GM23338 (cell line): Measurements from ENCODE around the gene ARHGAP12. TPM values are rescaled to one million over a fixed set of nuclear protein-coding genes. Genes with fewer than 3 reads are reported as not detected.

ENCODE experiments used
- CREB1 ChIP-seq: fragments of 250-450 bp; sonication (Bioruptor Pico); IDR thresholded peaks from 2 replicates; pipeline ENCODE4 v1.5.0; 2020; ENCODE audit warnings: low read depth, mild to moderate bottlenecking, moderate library complexity
- JUNB ChIP-seq: IDR thresholded peaks from one replicate; pipeline ENCODE4 v1.6.1; 2016; ENCODE audit warnings: antibody characterized with exemption; ENCODE audit not compliant: unreplicated experiment
- STAT1 ChIP-seq: IDR thresholded peaks from one replicate; pipeline ENCODE4 v1.6.1; 2016; ENCODE audit warnings: antibody characterized with exemption; ENCODE audit not compliant: unreplicated experiment
- polyA plus RNA-seq: library from polyadenylated mRNA; unstranded; fragments of >200 nt; fragmentation: Nextera tagmentation; extraction: Ambion mirVana; gene quantifications from 2 replicates; pipeline ENCODE4 v1.2.1, GENCODE V29; 2016
- total RNA-seq: library from RNA; depleted of rRNA; stranded (reverse); fragments of >200 nt; shearing (Covaris generic); gene quantifications from 2 replicates; pipeline ENCODE4 v1.2.3, GENCODE V29; 2014
- TF ChIP-seq, protein P1 (sequence below): fragments of 250-450 bp; sonication (Bioruptor Pico); IDR thresholded peaks from 2 replicates; pipeline ENCODE4 v1.5.0; 2020; ENCODE audit warnings: mild to moderate bottlenecking, moderate library complexity
- TF ChIP-seq, protein P2 (sequence below), 2 experiments: fragments of 200-600 bp in 1 of 2; sonication (generic) in 1 of 2; conservative IDR thresholded peaks; 2 replicates each; pipeline versions ENCODE4 v1.5.1 to v1.6.1; 2016 to 2017; ENCODE audit warnings: antibody characterized with exemption in 2 of 2, low read depth in 2 of 2, mild to moderate bottlenecking in 2 of 2, moderate library complexity in 1 of 2
- TF ChIP-seq, protein P3 (sequence below): IDR thresholded peaks from 2 replicates; pipeline ENCODE4 v1.6.1; 2016; ENCODE audit warnings: antibody characterized with exemption
- TF ChIP-seq, protein P4 (sequence below): IDR thresholded peaks from one replicate; pipeline ENCODE4 v1.6.1; 2018; ENCODE audit warnings: antibody characterized with exemption; ENCODE audit not compliant: unreplicated experiment

Gene ARHGAP12
- total and polyA plus RNA-seq, 2 experiments from 2014 or later, result 27.5 to 50.7 TPM

DNA sequence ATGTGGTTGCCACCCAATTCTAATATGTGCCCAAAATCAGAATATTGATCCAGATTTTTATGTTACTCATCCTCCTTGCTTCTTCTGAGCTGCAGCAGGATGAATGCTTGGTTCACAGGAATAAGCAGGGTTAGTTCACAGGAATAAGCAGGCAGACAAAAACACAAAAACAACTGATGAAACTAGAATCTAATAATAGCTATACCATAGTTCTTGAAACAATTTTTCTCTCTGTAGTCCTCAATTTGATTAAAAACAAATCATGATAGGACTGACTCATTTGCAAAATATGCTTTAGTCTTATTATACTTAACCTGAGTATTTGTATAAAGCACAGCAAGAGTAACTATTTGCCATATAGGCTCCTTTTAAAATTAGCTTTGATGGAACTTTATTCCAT lies 24.4 kb upstream of the ARHGAP12 start (continued):
- TF ChIP-seq, protein P1, sequence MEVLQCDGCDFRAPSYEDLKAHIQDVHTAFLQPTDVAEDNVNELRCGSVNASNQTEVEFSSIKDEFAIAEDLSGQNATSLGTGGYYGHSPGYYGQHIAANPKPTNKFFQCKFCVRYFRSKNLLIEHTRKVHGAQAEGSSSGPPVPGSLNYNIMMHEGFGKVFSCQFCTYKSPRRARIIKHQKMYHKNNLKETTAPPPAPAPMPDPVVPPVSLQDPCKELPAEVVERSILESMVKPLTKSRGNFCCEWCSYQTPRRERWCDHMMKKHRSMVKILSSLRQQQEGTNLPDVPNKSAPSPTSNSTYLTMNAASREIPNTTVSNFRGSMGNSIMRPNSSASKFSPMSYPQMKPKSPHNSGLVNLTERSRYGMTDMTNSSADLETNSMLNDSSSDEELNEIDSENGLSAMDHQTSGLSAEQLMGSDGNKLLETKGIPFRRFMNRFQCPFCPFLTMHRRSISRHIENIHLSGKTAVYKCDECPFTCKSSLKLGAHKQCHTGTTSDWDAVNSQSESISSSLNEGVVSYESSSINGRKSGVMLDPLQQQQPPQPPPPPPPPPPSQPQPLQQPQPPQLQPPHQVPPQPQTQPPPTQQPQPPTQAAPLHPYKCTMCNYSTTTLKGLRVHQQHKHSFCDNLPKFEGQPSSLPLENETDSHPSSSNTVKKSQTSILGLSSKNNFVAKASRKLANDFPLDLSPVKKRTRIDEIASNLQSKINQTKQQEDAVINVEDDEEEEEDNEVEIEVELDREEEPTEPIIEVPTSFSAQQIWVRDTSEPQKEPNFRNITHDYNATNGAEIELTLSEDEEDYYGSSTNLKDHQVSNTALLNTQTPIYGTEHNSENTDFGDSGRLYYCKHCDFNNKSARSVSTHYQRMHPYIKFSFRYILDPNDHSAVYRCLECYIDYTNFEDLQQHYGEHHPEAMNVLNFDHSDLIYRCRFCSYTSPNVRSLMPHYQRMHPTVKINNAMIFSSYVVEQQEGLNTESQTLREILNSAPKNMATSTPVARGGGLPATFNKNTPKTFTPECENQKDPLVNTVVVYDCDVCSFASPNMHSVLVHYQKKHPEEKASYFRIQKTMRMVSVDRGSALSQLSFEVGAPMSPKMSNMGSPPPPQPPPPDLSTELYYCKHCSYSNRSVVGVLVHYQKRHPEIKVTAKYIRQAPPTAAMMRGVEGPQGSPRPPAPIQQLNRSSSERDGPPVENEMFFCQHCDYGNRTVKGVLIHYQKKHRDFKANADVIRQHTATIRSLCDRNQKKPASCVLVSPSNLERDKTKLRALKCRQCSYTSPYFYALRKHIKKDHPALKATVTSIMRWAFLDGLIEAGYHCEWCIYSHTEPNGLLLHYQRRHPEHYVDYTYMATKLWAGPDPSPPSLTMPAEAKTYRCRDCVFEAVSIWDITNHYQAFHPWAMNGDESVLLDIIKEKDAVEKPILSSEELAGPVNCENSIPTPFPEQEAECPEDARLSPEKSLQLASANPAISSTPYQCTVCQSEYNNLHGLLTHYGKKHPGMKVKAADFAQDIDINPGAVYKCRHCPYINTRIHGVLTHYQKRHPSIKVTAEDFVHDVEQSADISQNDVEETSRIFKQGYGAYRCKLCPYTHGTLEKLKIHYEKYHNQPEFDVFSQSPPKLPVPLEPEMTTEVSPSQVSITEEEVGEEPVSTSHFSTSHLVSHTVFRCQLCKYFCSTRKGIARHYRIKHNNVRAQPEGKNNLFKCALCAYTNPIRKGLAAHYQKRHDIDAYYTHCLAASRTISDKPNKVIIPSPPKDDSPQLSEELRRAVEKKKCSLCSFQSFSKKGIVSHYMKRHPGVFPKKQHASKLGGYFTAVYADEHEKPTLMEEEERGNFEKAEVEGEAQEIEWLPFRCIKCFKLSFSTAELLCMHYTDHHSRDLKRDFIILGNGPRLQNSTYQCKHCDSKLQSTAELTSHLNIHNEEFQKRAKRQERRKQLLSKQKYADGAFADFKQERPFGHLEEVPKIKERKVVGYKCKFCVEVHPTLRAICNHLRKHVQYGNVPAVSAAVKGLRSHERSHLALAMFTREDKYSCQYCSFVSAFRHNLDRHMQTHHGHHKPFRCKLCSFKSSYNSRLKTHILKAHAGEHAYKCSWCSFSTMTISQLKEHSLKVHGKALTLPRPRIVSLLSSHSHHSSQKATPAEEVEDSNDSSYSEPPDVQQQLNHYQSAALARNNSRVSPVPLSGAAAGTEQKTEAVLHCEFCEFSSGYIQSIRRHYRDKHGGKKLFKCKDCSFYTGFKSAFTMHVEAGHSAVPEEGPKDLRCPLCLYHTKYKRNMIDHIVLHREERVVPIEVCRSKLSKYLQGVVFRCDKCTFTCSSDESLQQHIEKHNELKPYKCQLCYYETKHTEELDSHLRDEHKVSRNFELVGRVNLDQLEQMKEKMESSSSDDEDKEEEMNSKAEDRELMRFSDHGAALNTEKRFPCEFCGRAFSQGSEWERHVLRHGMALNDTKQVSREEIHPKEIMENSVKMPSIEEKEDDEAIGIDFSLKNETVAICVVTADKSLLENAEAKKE (CRISPR knock-in tag), result no peak
- TF ChIP-seq JUNB (no peak), STAT1 (no peak), CREB1 (CRISPR knock-in tag) (no peak)
- TF ChIP-seq, protein P2, sequence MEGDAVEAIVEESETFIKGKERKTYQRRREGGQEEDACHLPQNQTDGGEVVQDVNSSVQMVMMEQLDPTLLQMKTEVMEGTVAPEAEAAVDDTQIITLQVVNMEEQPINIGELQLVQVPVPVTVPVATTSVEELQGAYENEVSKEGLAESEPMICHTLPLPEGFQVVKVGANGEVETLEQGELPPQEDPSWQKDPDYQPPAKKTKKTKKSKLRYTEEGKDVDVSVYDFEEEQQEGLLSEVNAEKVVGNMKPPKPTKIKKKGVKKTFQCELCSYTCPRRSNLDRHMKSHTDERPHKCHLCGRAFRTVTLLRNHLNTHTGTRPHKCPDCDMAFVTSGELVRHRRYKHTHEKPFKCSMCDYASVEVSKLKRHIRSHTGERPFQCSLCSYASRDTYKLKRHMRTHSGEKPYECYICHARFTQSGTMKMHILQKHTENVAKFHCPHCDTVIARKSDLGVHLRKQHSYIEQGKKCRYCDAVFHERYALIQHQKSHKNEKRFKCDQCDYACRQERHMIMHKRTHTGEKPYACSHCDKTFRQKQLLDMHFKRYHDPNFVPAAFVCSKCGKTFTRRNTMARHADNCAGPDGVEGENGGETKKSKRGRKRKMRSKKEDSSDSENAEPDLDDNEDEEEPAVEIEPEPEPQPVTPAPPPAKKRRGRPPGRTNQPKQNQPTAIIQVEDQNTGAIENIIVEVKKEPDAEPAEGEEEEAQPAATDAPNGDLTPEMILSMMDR (conservative IDR thresholded peaks at IDR 0.05; ENCODE audit: low read depth in 2 of 2), result no peak
- TF ChIP-seq, protein P3, sequence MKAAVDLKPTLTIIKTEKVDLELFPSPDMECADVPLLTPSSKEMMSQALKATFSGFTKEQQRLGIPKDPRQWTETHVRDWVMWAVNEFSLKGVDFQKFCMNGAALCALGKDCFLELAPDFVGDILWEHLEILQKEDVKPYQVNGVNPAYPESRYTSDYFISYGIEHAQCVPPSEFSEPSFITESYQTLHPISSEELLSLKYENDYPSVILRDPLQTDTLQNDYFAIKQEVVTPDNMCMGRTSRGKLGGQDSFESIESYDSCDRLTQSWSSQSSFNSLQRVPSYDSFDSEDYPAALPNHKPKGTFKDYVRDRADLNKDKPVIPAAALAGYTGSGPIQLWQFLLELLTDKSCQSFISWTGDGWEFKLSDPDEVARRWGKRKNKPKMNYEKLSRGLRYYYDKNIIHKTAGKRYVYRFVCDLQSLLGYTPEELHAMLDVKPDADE, result no peak
- TF ChIP-seq, protein P4, sequence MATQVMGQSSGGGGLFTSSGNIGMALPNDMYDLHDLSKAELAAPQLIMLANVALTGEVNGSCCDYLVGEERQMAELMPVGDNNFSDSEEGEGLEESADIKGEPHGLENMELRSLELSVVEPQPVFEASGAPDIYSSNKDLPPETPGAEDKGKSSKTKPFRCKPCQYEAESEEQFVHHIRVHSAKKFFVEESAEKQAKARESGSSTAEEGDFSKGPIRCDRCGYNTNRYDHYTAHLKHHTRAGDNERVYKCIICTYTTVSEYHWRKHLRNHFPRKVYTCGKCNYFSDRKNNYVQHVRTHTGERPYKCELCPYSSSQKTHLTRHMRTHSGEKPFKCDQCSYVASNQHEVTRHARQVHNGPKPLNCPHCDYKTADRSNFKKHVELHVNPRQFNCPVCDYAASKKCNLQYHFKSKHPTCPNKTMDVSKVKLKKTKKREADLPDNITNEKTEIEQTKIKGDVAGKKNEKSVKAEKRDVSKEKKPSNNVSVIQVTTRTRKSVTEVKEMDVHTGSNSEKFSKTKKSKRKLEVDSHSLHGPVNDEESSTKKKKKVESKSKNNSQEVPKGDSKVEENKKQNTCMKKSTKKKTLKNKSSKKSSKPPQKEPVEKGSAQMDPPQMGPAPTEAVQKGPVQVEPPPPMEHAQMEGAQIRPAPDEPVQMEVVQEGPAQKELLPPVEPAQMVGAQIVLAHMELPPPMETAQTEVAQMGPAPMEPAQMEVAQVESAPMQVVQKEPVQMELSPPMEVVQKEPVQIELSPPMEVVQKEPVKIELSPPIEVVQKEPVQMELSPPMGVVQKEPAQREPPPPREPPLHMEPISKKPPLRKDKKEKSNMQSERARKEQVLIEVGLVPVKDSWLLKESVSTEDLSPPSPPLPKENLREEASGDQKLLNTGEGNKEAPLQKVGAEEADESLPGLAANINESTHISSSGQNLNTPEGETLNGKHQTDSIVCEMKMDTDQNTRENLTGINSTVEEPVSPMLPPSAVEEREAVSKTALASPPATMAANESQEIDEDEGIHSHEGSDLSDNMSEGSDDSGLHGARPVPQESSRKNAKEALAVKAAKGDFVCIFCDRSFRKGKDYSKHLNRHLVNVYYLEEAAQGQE, result no peak
